Neural crest cell (in vitro differentiated cells): Measurements from ENCODE around the gene F13B. TPM values are rescaled to one million over a fixed set of nuclear protein-coding genes. Genes with fewer than 3 reads are reported as not detected.
"Not testable (repeated sequence)": the region's sequence is repeated elsewhere in the genome, so short reads cannot be mapped to it uniquely, and the experiment has no call there.

Source experiments
- DNase-seq: peaks from one replicate; pipeline ENCODE4 v3.0.0; 2021; ENCODE audit warnings: low read depth, mixed read lengths, low spot score
- H3K27ac Mint-ChIP-seq: one replicate; pipeline ENCODE4 v1.8.0; 2021; ENCODE audit warnings: mild to moderate bottlenecking, mixed read lengths; ENCODE audit not compliant: unreplicated experiment
- H3K27me3 Mint-ChIP-seq: 2 replicates; pipeline ENCODE4 v1.8.0; 2021; ENCODE audit warnings: low read depth, mild to moderate bottlenecking, mixed read lengths
- H3K36me3 Mint-ChIP-seq: 2 replicates; pipeline ENCODE4 v1.8.0; 2021; ENCODE audit warnings: low read depth, mild to moderate bottlenecking, mixed read lengths
- H3K4me1 Mint-ChIP-seq: 2 replicates; pipeline ENCODE4 v1.8.0; 2021; ENCODE audit warnings: mixed read lengths
- H3K4me3 Mint-ChIP-seq: one replicate; pipeline ENCODE4 v1.8.0; 2021; ENCODE audit warnings: mild to moderate bottlenecking, mixed read lengths
- H3K9me3 Mint-ChIP-seq: 2 replicates; pipeline ENCODE4 v1.8.0; 2021; ENCODE audit warnings: mixed read lengths
- CTCF ChIP-seq: fragments of 200-600 bp; sonication (generic); conservative IDR thresholded peaks from 2 replicates; pipeline ENCODE4 v1.5.0; 2021; ENCODE audit warnings: antibody characterized with exemption, mild to moderate bottlenecking
- total RNA-seq: library from RNA; stranded (reverse); gene quantifications from 2 replicates; pipeline ENCODE4 v1.2.1, GENCODE V29; 2021

F13B gene
- total RNA-seq, 1 donor from 2014 or later, result not detected

DNA sequence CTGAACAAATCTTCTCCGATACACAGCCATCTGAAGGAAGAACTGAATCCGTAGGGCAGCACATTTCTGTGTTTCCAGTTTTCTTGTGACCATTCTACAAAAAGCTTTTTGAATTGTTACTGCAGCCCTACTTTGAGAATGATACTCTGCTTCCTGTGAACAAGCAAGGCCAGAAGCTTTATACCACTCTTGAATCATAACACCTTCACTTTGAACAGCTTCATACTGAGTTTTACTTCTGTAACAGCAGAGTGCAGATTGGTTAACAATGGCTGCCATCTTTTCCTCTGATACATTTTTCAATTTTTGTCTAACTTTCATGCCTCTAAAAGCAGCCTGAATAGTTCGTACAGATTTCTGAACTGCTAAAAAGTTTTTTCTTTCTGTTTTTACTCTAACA, 33.6 kb upstream of the F13B start:
- Mint-ChIP-seq H3K4me1 (peaks cover 30% of the 10 kb centered on the region), H3K4me3 (no peak overlapping the region), H3K9me3 (peaks cover 12% of the 10 kb centered on the region), H3K27me3 (no peaks in the 10 kb centered on the region), H3K27ac (no peak overlapping the region), H3K36me3 (peaks cover 47% of the 10 kb centered on the region)
- TF ChIP-seq CTCF, result no peak
- no peak for DNase-seq

DNA sequence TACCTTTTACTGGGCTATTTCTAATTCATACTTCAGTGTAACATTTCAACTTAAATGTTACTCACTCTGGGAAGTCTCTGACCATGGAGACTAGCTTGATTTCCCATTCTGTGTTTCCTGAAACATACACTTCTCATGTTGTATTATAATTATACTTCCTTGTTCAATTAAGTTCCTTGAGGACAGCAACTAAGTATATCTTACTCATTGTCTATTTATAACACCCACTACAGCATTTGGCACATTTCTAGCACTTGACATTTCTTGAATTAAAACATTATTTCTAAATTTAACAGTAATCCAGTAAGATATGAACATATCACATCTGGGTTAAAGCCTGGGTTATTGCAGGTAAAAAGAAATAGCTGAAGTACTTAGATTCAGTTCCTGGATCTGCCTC, 32.4 kb upstream of the F13B start:
- no peaks in the 10 kb centered on the region for H3K27me3 Mint-ChIP-seq
- no peak for DNase-seq
- no peak overlapping the region for H3K27ac Mint-ChIP-seq
- H3K4me3 Mint-ChIP-seq, result no peak overlapping the region
- TF ChIP-seq CTCF, result no peak
- peaks cover 43% of the 10 kb centered on the region for H3K36me3 Mint-ChIP-seq
- H3K9me3 Mint-ChIP-seq, result peaks cover 12% of the 10 kb centered on the region
- H3K4me1 Mint-ChIP-seq, result peaks cover 30% of the 10 kb centered on the region

DNA sequence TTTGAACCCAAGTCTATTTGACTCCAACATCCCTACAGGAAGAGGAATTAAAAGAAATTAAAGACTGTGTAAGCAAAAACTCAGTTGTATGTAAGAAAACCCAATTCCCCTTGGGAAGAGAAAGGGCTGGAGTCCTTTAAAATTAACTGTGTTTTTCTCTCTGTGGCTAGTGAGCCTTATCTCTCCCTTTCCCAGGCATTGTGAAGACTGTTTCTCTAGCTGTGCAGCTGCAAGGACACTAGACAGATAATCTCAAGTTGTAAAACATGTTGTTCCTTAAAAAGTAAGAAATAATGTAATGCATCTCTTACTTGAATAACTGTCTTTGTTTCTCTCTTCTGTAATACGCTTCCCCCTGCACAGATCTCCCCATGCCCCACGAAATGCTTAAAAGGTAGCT, 29.9 kb upstream of the F13B start:
- not testable (repeated sequence) for H3K9me3 Mint-ChIP-seq, DNase-seq, H3K27me3 Mint-ChIP-seq, H3K27ac Mint-ChIP-seq, H3K4me3 Mint-ChIP-seq
- Mint-ChIP-seq H3K4me1 (peaks cover 17% of the 10 kb centered on the region), H3K36me3 (peaks cover 26% of the 10 kb centered on the region)

- H3K4me1 Mint-ChIP-seq, result peaks cover 8% of the 10 kb centered on the region
- H3K4me3 Mint-ChIP-seq, result no peak overlapping the region
- TF ChIP-seq CTCF, result no peak
- no peak overlapping the region for H3K27ac Mint-ChIP-seq
- DNase-seq, result no peak
- no peaks in the 10 kb centered on the region for H3K27me3 Mint-ChIP-seq
- H3K9me3 Mint-ChIP-seq, result peaks cover 3% of the 10 kb centered on the region
- H3K36me3 Mint-ChIP-seq, result peaks cover 25% of the 10 kb centered on the region
These were observed 29.1 kb upstream of the F13B start for GRCh38 chr1:197096137-197096536.

- TF ChIP-seq CTCF, result no peak
- Mint-ChIP-seq H3K4me3 (no peak overlapping the region), H3K9me3 (no peaks in the 10 kb centered on the region), H3K4me1 (no peaks in the 10 kb centered on the region), H3K36me3 (peaks cover 15% of the 10 kb centered on the region), H3K27me3 (no peaks in the 10 kb centered on the region), H3K27ac (no peak overlapping the region)
- no peak for DNase-seq
These were observed 26.3 kb upstream of the F13B start for GRCh38 chr1:197093226-197093885.

GRCh38 chr1:197092491-197093023, 25.5 kb upstream of the F13B start:
- no peak for DNase-seq
- Mint-ChIP-seq H3K36me3 (peaks cover 18% of the 10 kb centered on the region), H3K27me3 (no peaks in the 10 kb centered on the region), H3K4me3 (no peak overlapping the region), H3K4me1 (no peaks in the 10 kb centered on the region), H3K9me3 (no peaks in the 10 kb centered on the region), H3K27ac (no peak overlapping the region)
- TF ChIP-seq CTCF, result no peak
